GM06990 (cell line): ENCODE results near the gene COLGALT1.

Experiments used
- DNase-seq: peaks from one replicate; pipeline ENCODE4 v3.0.0-alpha.2; 2011; ENCODE audit not compliant: insufficient read length; ENCODE audit errors: extremely low read depth
- H3K27me3 ChIP-seq: replicated peaks from 2 replicates; pipeline ENCODE4 v1.6.0; 2011; ENCODE audit warnings: low read length; ENCODE audit not compliant: control insufficient read depth, insufficient read depth
- H3K36me3 ChIP-seq: 2 replicates; pipeline ENCODE4 v1.5.1; 2011; ENCODE audit warnings: low read length; ENCODE audit not compliant: control insufficient read depth, insufficient read depth
- H3K4me3 ChIP-seq: replicated peaks from 2 replicates; pipeline ENCODE4 v1.5.1; 2011; ENCODE audit warnings: low read depth, mild to moderate bottlenecking, control low read depth, low read length
- CTCF ChIP-seq: IDR thresholded peaks from 2 replicates; pipeline ENCODE4 v1.5.1; 2011; ENCODE audit warnings: low read length, control low read depth, mild to moderate bottlenecking, inconsistent platforms; ENCODE audit not compliant: insufficient read depth, poor library complexity, severe bottlenecking

COLGALT1 gene

GRCh38 chr19:17570791-17571190, 15.3 kb downstream of the COLGALT1 start:
- Histone ChIP-seq H3K36me3 (peaks cover 23% of the 10 kb centered on the region), H3K4me3 (no peak overlapping the region), H3K27me3 (no peaks in the 10 kb centered on the region)
- no peak for DNase-seq
- TF ChIP-seq CTCF, result no peak

DNA sequence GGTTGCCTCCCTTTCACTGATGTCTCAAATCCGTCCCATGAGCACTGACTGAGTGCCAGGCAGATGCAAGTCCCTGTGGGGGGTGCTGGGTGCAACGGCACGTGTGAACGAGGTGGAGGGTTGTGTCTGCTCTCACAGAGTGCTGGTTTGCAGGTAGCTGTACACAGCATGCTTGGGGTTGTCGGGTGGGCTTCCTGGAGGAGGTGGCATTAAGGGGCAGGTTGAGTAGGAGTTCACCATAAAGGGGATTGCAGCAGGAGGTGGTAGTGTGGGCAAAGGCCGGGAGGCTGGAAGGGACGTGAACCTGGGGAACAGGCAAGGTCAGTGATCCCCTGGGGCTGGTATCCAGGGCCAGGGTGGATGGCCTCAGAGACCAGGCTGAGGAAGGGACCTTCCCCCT, 17.2 kb downstream of the COLGALT1 start:
- no peak for TF ChIP-seq CTCF
- no peak overlapping the region for H3K4me3 ChIP-seq
- H3K36me3 ChIP-seq, result peaks cover 23% of the 10 kb centered on the region
- no peak for DNase-seq
- no peaks in the 10 kb centered on the region for H3K27me3 ChIP-seq

GRCh38 chr19:17575871-17576757, 20.7 kb downstream of the COLGALT1 start:
- H3K36me3 ChIP-seq, result peaks cover 20% of the 10 kb centered on the region
- DNase-seq, result no peak
- TF ChIP-seq CTCF, result no peak

GRCh38 chr19:17576758-17577456, 21.5 kb downstream of the COLGALT1 start:
- no peak for TF ChIP-seq CTCF
- H3K36me3 ChIP-seq, result peaks cover 24% of the 10 kb centered on the region
- H3K27me3 ChIP-seq, result no peaks in the 10 kb centered on the region
- no peak overlapping the region for H3K4me3 ChIP-seq
- no peak for DNase-seq

More at GRCh38 chr19:17575871-17576757, 20.7 kb downstream of the COLGALT1 start:
- Histone ChIP-seq H3K4me3 (no peak overlapping the region), H3K27me3 (no peaks in the 10 kb centered on the region)

- peaks cover 20% of the 10 kb centered on the region for H3K36me3 ChIP-seq
- DNase-seq, result no peak
- no peak overlapping the region for H3K4me3 ChIP-seq
- H3K27me3 ChIP-seq, result no peaks in the 10 kb centered on the region
- no peak for TF ChIP-seq CTCF
These were observed 22.1 kb downstream of the COLGALT1 start for GRCh38 chr19:17577457-17578097.
